ENCODE results near the gene GGTLC1.

GRCh38 chr20:23938118-23938438 is 50.5 kb downstream of the GGTLC1 start:
- no peak for TF ChIP-seq CTCF (IDR thresholded peaks at IDR 0.05; ENCODE audit: low read length)
- no peak for TF ChIP-seq EZH2 (optimal IDR thresholded peaks at IDR 0.05; ENCODE audit: low read depth, low read length)

All from MM.1S (cell line).